Body of pancreas (tissue), 4 donors: ENCODE measurements around the gene CNTNAP1.

Experiments used
- POLR2A ChIP-seq, 3 donors: fragments of 450-650 bp; IDR thresholded peaks; one replicate each; pipeline ENCODE4 v1.6.1; 2016; ENCODE audit warnings: antibody characterized with exemption in 3 of 3, mild to moderate bottlenecking in 2 of 3
- TF ChIP-seq, protein P1 (sequence below), 7 experiments: fragments of 450-650 bp in 4 of 7; fragments of 200-600 bp in 3 of 7; sonication (generic) in 3 of 7; IDR thresholded peaks; one replicate each; pipeline ENCODE4 v1.5.1; 2016 to 2019; ENCODE audit warnings: antibody characterized with exemption in 7 of 7

DNA sequence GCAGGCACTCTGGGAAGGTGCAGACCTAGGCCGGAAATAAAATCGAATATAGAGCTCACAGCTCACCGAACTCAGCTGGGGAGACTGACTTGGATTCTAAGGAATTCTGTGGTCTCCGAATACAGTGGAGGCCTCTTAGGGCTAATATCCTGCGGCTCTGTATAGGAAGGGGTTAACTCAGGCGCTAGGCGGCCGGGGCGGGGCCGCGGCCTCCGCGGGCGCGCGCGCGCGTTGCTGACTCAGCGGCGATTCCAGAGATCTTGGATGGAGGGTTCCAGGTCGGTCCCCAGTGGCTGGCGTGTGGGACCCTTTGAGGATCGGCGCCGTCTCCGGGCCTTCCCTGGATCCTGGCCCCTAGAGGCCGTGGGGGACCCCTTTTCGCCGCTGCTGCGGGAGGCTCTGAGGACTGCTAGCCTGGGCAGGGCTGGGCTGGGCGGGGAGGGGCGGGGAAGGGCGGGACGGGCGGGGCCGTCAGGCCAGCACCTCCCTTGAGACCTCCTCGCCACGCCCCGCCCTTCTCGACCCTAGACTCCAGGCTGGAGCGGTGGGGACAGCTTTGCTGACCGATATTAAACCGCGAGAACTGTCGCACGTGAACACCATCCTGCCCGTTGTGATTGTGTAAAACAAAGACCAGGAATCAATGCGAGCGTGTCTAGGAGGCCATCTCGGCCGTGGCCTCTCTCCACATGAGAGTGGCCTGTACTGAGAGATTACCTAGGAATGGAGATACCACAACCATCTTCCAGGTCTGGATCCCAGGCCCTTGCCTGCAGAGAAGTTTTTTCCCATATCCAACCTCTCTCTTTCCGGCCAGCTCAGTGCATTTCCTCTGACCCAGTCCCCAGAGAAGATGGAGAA lies 4.2 kb upstream of the CNTNAP1 start:
- TF ChIP-seq, protein P1, sequence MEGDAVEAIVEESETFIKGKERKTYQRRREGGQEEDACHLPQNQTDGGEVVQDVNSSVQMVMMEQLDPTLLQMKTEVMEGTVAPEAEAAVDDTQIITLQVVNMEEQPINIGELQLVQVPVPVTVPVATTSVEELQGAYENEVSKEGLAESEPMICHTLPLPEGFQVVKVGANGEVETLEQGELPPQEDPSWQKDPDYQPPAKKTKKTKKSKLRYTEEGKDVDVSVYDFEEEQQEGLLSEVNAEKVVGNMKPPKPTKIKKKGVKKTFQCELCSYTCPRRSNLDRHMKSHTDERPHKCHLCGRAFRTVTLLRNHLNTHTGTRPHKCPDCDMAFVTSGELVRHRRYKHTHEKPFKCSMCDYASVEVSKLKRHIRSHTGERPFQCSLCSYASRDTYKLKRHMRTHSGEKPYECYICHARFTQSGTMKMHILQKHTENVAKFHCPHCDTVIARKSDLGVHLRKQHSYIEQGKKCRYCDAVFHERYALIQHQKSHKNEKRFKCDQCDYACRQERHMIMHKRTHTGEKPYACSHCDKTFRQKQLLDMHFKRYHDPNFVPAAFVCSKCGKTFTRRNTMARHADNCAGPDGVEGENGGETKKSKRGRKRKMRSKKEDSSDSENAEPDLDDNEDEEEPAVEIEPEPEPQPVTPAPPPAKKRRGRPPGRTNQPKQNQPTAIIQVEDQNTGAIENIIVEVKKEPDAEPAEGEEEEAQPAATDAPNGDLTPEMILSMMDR (IDR thresholded peaks at IDR 0.05): peak in 1 of 7 experiments; percentile 2
- TF ChIP-seq POLR2A (IDR thresholded peaks at IDR 0.05): peak in 2 of 3 donors; percentile 62 to 68
